Neural cell (in vitro differentiated cells): ENCODE data around the gene CENPV. TPM values are rescaled to one million over a fixed set of nuclear protein-coding genes. Genes with fewer than 3 reads are reported as not detected.

Source experiments
- H2AFZ ChIP-seq: fragments of 200-600, 300-800 bp; sonication (generic), shearing (Covaris generic); 2 replicates; pipeline ENCODE4 v1.6.0; 2014; ENCODE audit warnings: low read depth, mild to moderate bottlenecking, antibody characterized with exemption, low read length, moderate library complexity
- H3F3A ChIP-seq: fragments of 200-600 bp; shearing (Covaris generic); 2 replicates; pipeline ENCODE4 v1.6.1; 2016; ENCODE audit warnings: mild to moderate bottlenecking, moderate library complexity, mixed read lengths, antibody characterized with exemption, low read length; ENCODE audit not compliant: insufficient read depth, poor library complexity, severe bottlenecking
- H3K27ac ChIP-seq: fragments of 200-600, 300-800 bp; sonication (generic), shearing (Covaris generic); 2 replicates; pipeline ENCODE4 v1.5.1; 2014; ENCODE audit warnings: mild to moderate bottlenecking, low read length, moderate library complexity
- H3K27me3 ChIP-seq: fragments of 300-800, 200-600 bp; sonication (generic), shearing (Covaris generic); 2 replicates; pipeline ENCODE4 v1.6.0; 2014; ENCODE audit warnings: mild to moderate bottlenecking, low read depth, low read length, moderate library complexity; ENCODE audit not compliant: insufficient read depth
- H3K36me3 ChIP-seq: fragments of 300-800, 200-600 bp; sonication (generic), shearing (Covaris generic); 2 replicates; pipeline ENCODE4 v1.5.1; 2014; ENCODE audit warnings: mild to moderate bottlenecking, antibody characterized with exemption, low read length, moderate library complexity; ENCODE audit not compliant: insufficient read depth
- H3K4me2 ChIP-seq: fragments of 300-800, 200-600 bp; sonication (generic), shearing (Covaris generic); 2 replicates; pipeline ENCODE4 v1.6.0; 2014; ENCODE audit warnings: mild to moderate bottlenecking, low read length
- H3K4me3 ChIP-seq: fragments of 300-800, 200-600 bp; sonication (generic), shearing (Covaris generic); 2 replicates; pipeline ENCODE4 v1.5.1; 2014; ENCODE audit warnings: mild to moderate bottlenecking, low read length, moderate library complexity
- H3K79me2 ChIP-seq: fragments of 200-600 bp; shearing (Covaris generic); replicated peaks from 2 replicates; pipeline ENCODE4 v1.6.0; 2014; ENCODE audit warnings: mild to moderate bottlenecking, low read length, moderate library complexity; ENCODE audit not compliant: insufficient read depth
- H3K9ac ChIP-seq: fragments of 300-800, 200-600 bp; sonication (generic), shearing (Covaris generic); 2 replicates; pipeline ENCODE4 v1.6.1; 2016; ENCODE audit warnings: mild to moderate bottlenecking, low read length, mixed read lengths
- H3K9me2 ChIP-seq: fragments of 200-600 bp; shearing (Covaris generic); 2 replicates; pipeline ENCODE4 v1.6.1; 2016; ENCODE audit warnings: mild to moderate bottlenecking, low read length, mixed read lengths; ENCODE audit not compliant: insufficient read depth
- H3K9me3 ChIP-seq: fragments of 200-600, 300-800 bp; sonication (generic), shearing (Covaris generic); 2 replicates; pipeline ENCODE4 v1.6.1; 2016; ENCODE audit warnings: mild to moderate bottlenecking, mixed run types, low read length, moderate library complexity, mixed read lengths
- H4K20me1 ChIP-seq: fragments of 200-600 bp; shearing (Covaris generic); 2 replicates; pipeline ENCODE4 v1.6.1; 2016; ENCODE audit warnings: mild to moderate bottlenecking, mixed run types; ENCODE audit not compliant: insufficient read depth
- CTCF ChIP-seq: fragments of 450-650 bp; IDR thresholded peaks from 2 replicates; pipeline ENCODE4 v1.5.1; 2014; ENCODE audit warnings: antibody characterized with exemption, mild to moderate bottlenecking, moderate library complexity; ENCODE audit not compliant: poor library complexity, severe bottlenecking
- EP300 ChIP-seq: fragments of 450-650 bp; conservative IDR thresholded peaks from 2 replicates; pipeline ENCODE4 v1.6.1; 2014; ENCODE audit warnings: antibody characterized with exemption, mild to moderate bottlenecking, moderate library complexity; ENCODE audit not compliant: poor library complexity, severe bottlenecking
- EZH2 ChIP-seq: fragments of 200-600, 300-800 bp; shearing (Covaris generic), sonication (generic); IDR thresholded peaks from 2 replicates; pipeline ENCODE4 v1.6.1; 2014; ENCODE audit warnings: antibody characterized with exemption, low read length, borderline replicate concordance, mild to moderate bottlenecking; ENCODE audit not compliant: insufficient read depth, poor library complexity, severe bottlenecking
- MXI1 ChIP-seq: fragments of 450-650 bp; conservative IDR thresholded peaks from 2 replicates; pipeline ENCODE4 v1.6.1; 2014; ENCODE audit warnings: antibody characterized with exemption, mild to moderate bottlenecking; ENCODE audit not compliant: poor library complexity, severe bottlenecking
- POLR2AphosphoS5 ChIP-seq: IDR thresholded peaks from 2 replicates; pipeline ENCODE4 v1.6.1; 2012
- RAD21 ChIP-seq: fragments of 450-650 bp; conservative IDR thresholded peaks from 2 replicates; pipeline ENCODE4 v1.6.1; 2014; ENCODE audit warnings: antibody characterized with exemption, mild to moderate bottlenecking, moderate library complexity
- REST ChIP-seq: IDR thresholded peaks from 2 replicates; pipeline ENCODE4 v1.6.1; 2012; ENCODE audit warnings: borderline replicate concordance
- SMC3 ChIP-seq: fragments of 450-650 bp; conservative IDR thresholded peaks from 2 replicates; pipeline ENCODE4 v1.6.1; 2014; ENCODE audit warnings: antibody characterized with exemption, mild to moderate bottlenecking, moderate library complexity; ENCODE audit not compliant: poor library complexity
- TAF1 ChIP-seq: IDR thresholded peaks from 2 replicates; pipeline ENCODE4 v1.6.1; 2012; ENCODE audit warnings: low read depth
- polyA plus RNA-seq: library from polyadenylated mRNA; depleted of rRNA; stranded (reverse); fragments of >200 nt; gene quantifications from 2 replicates; pipeline ENCODE4 v1.2.3, GENCODE V29; 2014

CENPV gene
- polyA plus RNA-seq, 1 donor from 2014 or later: 291 TPM

GRCh38 chr17:16322636-16323035, 30.6 kb downstream of the CENPV start:
- no peak overlapping the region for H3K4me2 ChIP-seq
- no peak overlapping the region for H3K27ac ChIP-seq
- no peaks in the 10 kb centered on the region for H3F3A ChIP-seq
- no peaks in the 10 kb centered on the region for H3K27me3 ChIP-seq
- no peak overlapping the region for H2AFZ ChIP-seq
- H3K9ac ChIP-seq: no peak overlapping the region
- TF ChIP-seq EZH2 (no peak), EP300 (no peak), SMC3 (no peak), CTCF (no peak), RAD21 (no peak), MXI1 (no peak), REST (no peak), POLR2AphosphoS5 (no peak), TAF1 (no peak)
- no peaks in the 10 kb centered on the region for H3K9me2 ChIP-seq
- H4K20me1 ChIP-seq: no peaks in the 10 kb centered on the region
- H3K4me3 ChIP-seq: no peak overlapping the region
- no peaks in the 10 kb centered on the region for H3K79me2 ChIP-seq
- H3K36me3 ChIP-seq: peaks cover 11% of the 10 kb centered on the region
- H3K9me3 ChIP-seq: no peaks in the 10 kb centered on the region

GRCh38 chr17:16319969-16320368, 33.3 kb downstream of the CENPV start:
- H3F3A ChIP-seq: no peaks in the 10 kb centered on the region
- H3K36me3 ChIP-seq: no peaks in the 10 kb centered on the region
- no peaks in the 10 kb centered on the region for H4K20me1 ChIP-seq
- no peaks in the 10 kb centered on the region for H3K27me3 ChIP-seq
- H3K4me3 ChIP-seq: no peak overlapping the region
- H3K9ac ChIP-seq: no peak overlapping the region
- H3K4me2 ChIP-seq: no peak overlapping the region
- no peaks in the 10 kb centered on the region for H3K9me2 ChIP-seq
- TF ChIP-seq RAD21 (no peak), REST (no peak), MXI1 (no peak), EP300 (no peak), EZH2 (no peak), SMC3 (no peak), POLR2AphosphoS5 (no peak), TAF1 (no peak), CTCF (no peak)
- no peak overlapping the region for H3K27ac ChIP-seq
- H2AFZ ChIP-seq: no peak overlapping the region
- H3K9me3 ChIP-seq: no peaks in the 10 kb centered on the region
- H3K79me2 ChIP-seq: no peaks in the 10 kb centered on the region
